Breast epithelium (tissue), 3 donors: ENCODE measurements around the gene ZFYVE19.

Experiments
- CTCF ChIP-seq, 3 donors: fragments of 450-650 bp; IDR thresholded peaks; one replicate each; pipeline ENCODE4 v1.5.1; 2016 to 2017; ENCODE audit warnings: antibody characterized with exemption in 3 of 3, mild to moderate bottlenecking in 3 of 3, moderate library complexity in 3 of 3
- POLR2AphosphoS5 ChIP-seq, 3 donors: sonication (generic); formaldehyde crosslinking; IDR thresholded peaks; one replicate each; pipeline ENCODE4 v1.6.1; 2017; ENCODE audit warnings: antibody characterized with exemption in 3 of 3

DNA sequence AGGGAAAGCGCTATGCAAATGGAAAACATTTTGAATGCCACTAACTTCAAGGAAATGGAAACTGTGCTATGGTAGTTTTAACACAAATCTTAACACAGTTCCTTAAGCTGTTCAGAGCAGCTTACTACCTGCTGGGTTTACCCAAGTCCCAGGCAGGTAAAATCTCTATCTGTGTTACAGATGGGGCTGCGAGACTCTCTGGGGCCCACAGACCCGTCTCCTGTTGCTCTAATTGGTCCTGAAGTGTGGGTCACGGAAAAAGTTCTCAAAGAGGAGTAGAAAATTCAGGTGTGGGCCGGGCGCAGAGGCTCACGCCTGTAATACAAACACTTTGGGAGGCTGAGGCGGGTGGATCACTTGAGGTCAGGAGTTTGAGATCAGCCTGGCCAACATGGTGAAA, 16.9 kb upstream of the ZFYVE19 start:
- TF ChIP-seq POLR2AphosphoS5 (IDR thresholded peaks at IDR 0.05), result no peak
- no peak for TF ChIP-seq CTCF (IDR thresholded peaks at IDR 0.05)
